ENCODE measurements around the gene TPRN. TPM values are rescaled to one million over a fixed set of nuclear protein-coding genes. Genes with fewer than 3 reads are reported as not detected.

TPRN gene
- total RNA-seq, 3 donors from 2014 or later = 73.8 to 170 (median 122) TPM

DNA sequence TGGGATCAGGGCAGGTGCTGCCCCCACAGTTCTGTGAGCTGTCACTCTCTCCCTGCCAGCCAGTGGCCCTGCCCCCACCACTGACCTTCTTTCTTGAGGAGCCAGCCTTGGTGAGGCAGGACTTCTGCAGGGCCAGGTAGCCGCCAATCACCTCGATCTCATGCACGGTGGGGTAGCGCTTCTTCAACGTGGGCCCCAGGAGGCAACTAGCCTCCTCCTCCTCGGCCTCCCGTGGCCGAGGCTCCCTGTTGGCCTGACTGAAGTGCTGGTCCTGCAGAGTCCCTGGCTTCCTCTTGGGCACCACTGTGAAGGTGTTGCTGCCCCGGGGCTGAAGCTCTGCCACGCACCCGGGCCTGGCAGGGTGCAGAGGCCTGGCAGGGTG is 1.6 kb downstream of the TPRN start:
- intact Hi-C loops (cut with DNase I, micrococcal nuclease) = no loop called here
- peak overlapping the region; percentile 56 for H3K4me3 ChIP-seq
- TF ChIP-seq, protein P1, sequence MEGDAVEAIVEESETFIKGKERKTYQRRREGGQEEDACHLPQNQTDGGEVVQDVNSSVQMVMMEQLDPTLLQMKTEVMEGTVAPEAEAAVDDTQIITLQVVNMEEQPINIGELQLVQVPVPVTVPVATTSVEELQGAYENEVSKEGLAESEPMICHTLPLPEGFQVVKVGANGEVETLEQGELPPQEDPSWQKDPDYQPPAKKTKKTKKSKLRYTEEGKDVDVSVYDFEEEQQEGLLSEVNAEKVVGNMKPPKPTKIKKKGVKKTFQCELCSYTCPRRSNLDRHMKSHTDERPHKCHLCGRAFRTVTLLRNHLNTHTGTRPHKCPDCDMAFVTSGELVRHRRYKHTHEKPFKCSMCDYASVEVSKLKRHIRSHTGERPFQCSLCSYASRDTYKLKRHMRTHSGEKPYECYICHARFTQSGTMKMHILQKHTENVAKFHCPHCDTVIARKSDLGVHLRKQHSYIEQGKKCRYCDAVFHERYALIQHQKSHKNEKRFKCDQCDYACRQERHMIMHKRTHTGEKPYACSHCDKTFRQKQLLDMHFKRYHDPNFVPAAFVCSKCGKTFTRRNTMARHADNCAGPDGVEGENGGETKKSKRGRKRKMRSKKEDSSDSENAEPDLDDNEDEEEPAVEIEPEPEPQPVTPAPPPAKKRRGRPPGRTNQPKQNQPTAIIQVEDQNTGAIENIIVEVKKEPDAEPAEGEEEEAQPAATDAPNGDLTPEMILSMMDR (IDR thresholded peaks at IDR 0.05) = no peak
- H3K9me3 ChIP-seq = no peaks in the 10 kb centered on the region
- ATAC-seq (no peak), DNase-seq (no peak)
- peaks cover 65% of the 10 kb centered on the region for H3K4me1 ChIP-seq (ENCODE audit: low read depth)
- peaks cover 3% of the 10 kb centered on the region for H3K36me3 ChIP-seq (ENCODE audit: low read depth)

DNA sequence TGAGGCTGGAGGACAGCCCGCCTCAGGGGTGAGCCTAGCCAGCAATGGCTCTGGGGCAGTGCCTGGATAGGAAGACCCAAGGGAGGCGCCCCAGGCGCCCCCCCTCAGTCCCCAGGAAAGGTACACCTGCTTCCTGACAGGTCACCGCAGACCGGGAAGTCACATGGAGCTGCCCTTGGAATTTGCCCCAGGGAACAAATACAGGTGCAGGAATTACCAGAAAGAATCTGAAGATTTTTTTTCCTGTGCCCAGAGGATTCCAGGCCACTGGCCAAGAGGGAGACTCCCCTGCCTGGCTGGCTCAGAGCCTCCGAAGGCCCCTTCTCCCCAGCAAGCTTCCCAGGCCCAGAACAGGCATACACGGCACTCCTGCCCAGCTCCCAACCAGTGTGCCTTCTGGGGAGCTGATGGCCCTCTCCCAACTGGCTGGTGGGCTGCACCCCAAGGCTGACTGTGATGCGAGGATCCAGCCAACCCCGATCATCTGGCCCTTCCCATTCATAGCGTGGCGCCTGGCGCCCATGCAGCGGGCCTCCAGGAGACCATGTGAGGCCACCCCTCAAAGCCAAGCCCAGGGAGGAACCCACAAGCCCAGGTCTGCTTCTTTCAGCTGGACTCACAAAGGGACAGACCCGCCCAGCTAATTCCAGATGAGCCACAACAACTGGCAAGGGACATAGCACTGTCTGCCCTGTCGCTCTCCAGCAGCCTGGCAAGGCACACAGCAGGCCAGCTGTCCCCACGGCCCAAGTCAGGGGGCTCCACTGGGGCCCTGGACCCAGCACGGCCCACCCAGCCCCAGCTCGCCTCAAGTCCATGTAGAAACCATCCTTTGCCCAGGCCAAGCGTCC is 2.3 kb downstream of the TPRN start:
- Histone ChIP-seq H3K4me1 (ENCODE audit: low read depth) (peaks cover 60% of the 10 kb centered on the region), H3K9me3 (no peaks in the 10 kb centered on the region), H3K4me3 (peak overlapping the region; percentile 56), H3K36me3 (ENCODE audit: low read depth) (peaks cover 3% of the 10 kb centered on the region)
- TF ChIP-seq, protein P1 (IDR thresholded peaks at IDR 0.05) = no peak
- DNase-seq (peak; percentile 81 to 85 (median 84)), ATAC-seq (peak; percentile 39)
- intact Hi-C loops (cut with DNase I, micrococcal nuclease) = no loop called here

DNA sequence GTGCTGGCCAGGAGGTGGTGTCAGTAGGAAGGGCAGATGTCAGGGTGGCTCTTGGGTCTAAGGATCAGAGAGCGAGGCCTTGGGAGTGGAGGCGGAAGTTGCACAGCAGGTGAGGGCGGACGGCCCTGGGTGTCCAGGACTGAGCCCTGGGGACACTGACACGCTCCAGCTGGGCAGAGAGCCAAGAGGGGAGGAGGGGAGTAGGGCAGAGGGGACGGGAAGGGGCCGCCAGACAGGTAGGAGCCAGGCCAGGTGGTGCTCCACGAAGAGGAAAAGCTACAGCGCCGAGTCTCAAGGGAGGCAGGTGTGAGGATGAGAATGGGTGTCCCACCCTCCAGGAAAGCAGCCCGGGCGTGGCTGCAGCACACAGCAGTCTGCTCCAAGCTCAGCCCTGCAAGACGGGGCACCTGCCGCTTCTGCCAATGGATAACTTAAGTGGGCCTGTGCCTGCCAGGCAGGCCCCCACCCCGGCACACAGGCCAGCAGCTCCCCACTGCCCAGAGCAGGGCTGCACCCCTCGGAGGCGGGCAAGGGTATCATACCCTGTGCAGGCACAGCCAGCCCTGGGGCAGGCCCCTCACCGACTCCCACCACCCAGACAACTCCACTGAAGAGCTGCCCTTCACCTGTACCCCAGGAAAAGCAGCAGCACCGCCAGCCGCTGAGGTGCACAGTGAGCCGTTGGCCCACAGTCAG is 4.9 kb downstream of the TPRN start:
- Histone ChIP-seq H3K9me3 (no peaks in the 10 kb centered on the region), H3K4me3 (no peak overlapping the region), H3K36me3 (ENCODE audit: low read depth) (peaks cover under 1% of the 10 kb centered on the region), H3K4me1 (ENCODE audit: low read depth) (peaks cover 57% of the 10 kb centered on the region)
- ATAC-seq = peak; percentile 72
- DNase-seq = peak; percentile 90 to 94 (median 94)
- intact Hi-C loops (cut with DNase I, micrococcal nuclease) = no loop called here
- TF ChIP-seq, protein P1 (IDR thresholded peaks at IDR 0.05) = no peak

DNA sequence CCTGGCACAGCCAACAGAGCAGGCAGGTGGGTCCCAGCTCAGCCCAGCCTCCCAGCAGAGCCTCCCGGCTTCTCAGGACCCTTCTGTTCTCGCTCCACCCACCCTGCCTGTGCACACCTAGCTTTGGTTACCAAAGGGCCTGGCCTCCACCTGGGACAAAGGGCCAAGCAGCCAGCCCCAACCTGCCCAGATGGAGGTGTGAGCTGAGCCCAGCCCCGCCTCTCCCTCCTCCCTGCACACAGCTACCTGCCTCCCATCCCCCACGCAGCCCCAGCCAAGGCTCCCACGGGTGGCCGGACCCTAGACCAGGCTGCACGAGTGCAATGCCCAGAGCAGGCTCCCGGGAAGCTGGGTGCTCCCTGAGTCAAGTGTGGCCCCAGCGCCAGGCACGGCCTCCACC is 5.6 kb downstream of the TPRN start:
- H3K36me3 ChIP-seq (ENCODE audit: low read depth) = no peaks in the 10 kb centered on the region
- no peaks in the 10 kb centered on the region for H3K9me3 ChIP-seq
- H3K4me3 ChIP-seq = no peak overlapping the region
- DNase-seq (peak; percentile 82 to 90 (median 85)), ATAC-seq (peak; percentile 59)
- peaks cover 64% of the 10 kb centered on the region for H3K4me1 ChIP-seq (ENCODE audit: low read depth)
- TF ChIP-seq, protein P1 (IDR thresholded peaks at IDR 0.05) = no peak
- intact Hi-C loops (cut with DNase I, micrococcal nuclease) = no loop called here

DNA sequence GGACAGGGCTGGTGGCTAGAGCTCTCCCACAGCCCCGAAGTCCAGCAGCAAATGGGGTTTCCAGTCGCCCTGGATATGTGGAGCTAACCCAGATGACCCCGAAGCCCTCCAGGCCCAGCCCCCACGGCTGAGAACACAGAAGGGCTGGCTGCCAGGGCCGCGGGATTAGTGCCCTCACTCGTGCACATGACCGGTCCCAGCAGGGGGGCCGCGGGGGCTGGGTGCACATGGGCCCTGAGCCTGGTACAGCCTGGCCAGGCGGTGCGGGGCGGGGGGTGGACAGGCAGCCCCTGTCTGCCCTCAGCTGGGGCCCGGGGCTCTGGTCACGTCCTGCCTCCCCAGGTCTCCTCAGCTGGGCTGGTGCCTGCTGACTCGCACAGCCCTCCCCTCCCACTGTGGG is 6.2 kb downstream of the TPRN start:
- intact Hi-C loops (cut with DNase I, micrococcal nuclease) = no loop called here
- Histone ChIP-seq H3K4me3 (no peak overlapping the region), H3K9me3 (no peaks in the 10 kb centered on the region), H3K36me3 (ENCODE audit: low read depth) (no peaks in the 10 kb centered on the region), H3K4me1 (ENCODE audit: low read depth) (peaks cover 65% of the 10 kb centered on the region)
- peak in 2 of 3 donors; percentile 43 to 62 for DNase-seq
- TF ChIP-seq, protein P1 (IDR thresholded peaks at IDR 0.05) = no peak
- no peak for ATAC-seq
